PC-9 (cell line): Measurements from ENCODE around the gene KATNAL1.
"Not testable (repeated sequence)": the region's sequence is repeated elsewhere in the genome, so short reads cannot be mapped to it uniquely, and the experiment has no call there.

Experiments
- CTCF ChIP-seq: fragments of 200-600 bp; sonication (generic); conservative IDR thresholded peaks from 2 replicates; pipeline ENCODE4 v1.6.1; 2017; ENCODE audit warnings: mixed run types, antibody characterized with exemption, mild to moderate bottlenecking, moderate library complexity
- EZH2 ChIP-seq: fragments of 200-600 bp; sonication (generic); IDR thresholded peaks from 2 replicates; pipeline ENCODE4 v1.8.0; 2017; ENCODE audit warnings: antibody characterized with exemption, low read depth

DNA sequence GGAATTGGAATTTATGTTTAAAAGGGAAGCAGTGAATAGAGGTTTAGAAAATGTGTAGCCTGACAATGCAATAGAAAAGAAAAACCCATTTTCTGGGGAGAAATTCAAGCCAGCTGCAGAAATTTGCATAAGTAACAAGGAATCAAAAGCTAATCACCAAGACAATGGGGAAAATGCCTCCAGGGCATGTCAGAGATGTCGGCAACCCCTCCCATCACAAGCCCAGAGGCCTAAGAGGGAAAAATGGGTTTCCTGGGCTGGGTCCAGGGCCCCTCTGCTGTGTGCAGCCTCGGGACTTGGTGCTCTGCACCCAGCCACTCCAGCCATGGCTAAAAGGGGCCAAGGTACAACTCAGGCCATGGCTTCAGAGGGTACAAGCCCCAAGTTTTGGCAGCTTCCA lies 21.3 kb downstream of the KATNAL1 start:
- not testable (repeated sequence) for TF ChIP-seq CTCF, EZH2
